Measurements from ENCODE around the gene KLHL40. TPM values are rescaled to one million over a fixed set of nuclear protein-coding genes. Genes with fewer than 3 reads are reported as not detected.

KLHL40 gene
- total and polyA plus RNA-seq, 11 donors = 0.19 to 6.8 (median 0.73) TPM; not detected in 1

- ATAC-seq = peak in 1 of 4 donors; percentile 12
- DNase-seq = peak in 1 of 5 donors; percentile 11
- WGBS, 4 donors = 83 to 86% (median 84%) methylated on average over 6 of the region's 6 CpGs
- H3K4me3 ChIP-seq = peak overlapping the region in 3 of 12 donors; percentile 68 to 99 (median 95)
- H3K36me3 ChIP-seq = peaks cover 0 to 17% (median 9%) of the 10 kb centered on the region in 9 donors
- TF ChIP-seq POLR2A (IDR thresholded peaks at IDR 0.05) = no peak
- TF ChIP-seq, protein P1, sequence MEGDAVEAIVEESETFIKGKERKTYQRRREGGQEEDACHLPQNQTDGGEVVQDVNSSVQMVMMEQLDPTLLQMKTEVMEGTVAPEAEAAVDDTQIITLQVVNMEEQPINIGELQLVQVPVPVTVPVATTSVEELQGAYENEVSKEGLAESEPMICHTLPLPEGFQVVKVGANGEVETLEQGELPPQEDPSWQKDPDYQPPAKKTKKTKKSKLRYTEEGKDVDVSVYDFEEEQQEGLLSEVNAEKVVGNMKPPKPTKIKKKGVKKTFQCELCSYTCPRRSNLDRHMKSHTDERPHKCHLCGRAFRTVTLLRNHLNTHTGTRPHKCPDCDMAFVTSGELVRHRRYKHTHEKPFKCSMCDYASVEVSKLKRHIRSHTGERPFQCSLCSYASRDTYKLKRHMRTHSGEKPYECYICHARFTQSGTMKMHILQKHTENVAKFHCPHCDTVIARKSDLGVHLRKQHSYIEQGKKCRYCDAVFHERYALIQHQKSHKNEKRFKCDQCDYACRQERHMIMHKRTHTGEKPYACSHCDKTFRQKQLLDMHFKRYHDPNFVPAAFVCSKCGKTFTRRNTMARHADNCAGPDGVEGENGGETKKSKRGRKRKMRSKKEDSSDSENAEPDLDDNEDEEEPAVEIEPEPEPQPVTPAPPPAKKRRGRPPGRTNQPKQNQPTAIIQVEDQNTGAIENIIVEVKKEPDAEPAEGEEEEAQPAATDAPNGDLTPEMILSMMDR (IDR thresholded peaks at IDR 0.05) = no peak
- no peaks in the 10 kb centered on the region for H3K9me3 ChIP-seq
- intact Hi-C loops (cut with DNase I) = loop anchor here in 6 of 10 donors (2.0 to 10.0 kb wide), 5 partner anchors 29 to 91 kb away; partner anchors contain the start of genes HHATL (in 3 of the 6), KLHL40 (in 1 of the 6) and SEC22C (in 1 of the 6)
- H3K27me3 ChIP-seq = no peaks in the 10 kb centered on the region
- H3K4me1 ChIP-seq = peaks cover 11 to 89% (median 52%) of the 10 kb centered on the region in 12 donors
- peak overlapping the region in 9 of 12 donors; percentile 87 to 99 (median 97) for H3K27ac ChIP-seq
These were observed 29.2 kb upstream of the KLHL40 start for GRCh38 chr3:42655980-42656679.

DNA sequence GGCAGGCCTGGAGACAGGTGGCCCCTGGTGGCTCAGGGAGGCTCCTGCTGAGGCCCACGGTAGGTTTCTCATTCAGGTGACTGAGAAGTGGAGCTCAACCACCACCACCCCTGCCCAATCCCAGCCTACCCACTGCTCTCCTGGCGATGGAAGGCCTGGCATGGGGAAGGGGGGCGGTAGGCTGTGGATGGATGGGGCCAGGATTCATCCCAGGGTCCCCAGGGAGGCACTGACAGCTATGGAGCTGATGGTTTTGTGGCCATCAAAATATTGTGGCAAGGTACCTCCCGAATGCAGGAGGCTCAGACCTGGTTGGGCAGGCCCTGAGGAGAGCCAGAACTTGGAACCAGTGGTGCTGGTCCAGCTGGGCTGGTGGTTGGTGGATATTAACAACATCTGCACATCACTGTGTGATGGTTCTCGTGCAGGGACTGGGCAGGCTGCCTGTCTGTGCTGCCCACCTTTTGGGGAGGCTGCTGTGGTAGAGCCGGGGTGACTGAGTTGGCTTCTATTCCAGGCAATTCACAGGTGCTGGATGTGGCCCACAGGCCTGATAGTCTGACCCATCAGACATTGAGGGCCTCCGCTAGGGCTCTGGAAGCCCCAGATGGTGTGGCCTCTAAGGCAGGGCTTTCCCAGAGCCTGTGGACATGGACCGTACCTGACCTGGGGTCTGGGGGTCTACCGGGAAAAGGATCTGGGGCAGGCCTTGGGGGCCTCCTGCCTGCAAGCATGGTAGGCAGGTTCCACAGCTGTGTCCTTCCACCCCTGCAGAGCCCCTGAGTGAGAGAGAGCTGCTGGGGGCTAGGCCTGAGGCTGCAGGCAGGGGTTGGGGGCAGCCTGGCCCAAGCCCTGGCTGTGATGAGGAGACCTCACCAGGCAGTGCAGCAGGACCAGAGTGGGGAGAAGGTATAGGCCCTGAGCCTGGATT, 28.4 kb upstream of the KLHL40 start:
- Histone ChIP-seq H3K4me3 (no peak overlapping the region), H3K9me3 (no peaks in the 10 kb centered on the region), H3K36me3 (peaks cover 0 to 17% (median 10%) of the 10 kb centered on the region in 9 donors), H3K27ac (peak overlapping the region in 7 of 12 donors; percentile 11 to 98 (median 96)), H3K27me3 (no peaks in the 10 kb centered on the region), H3K4me1 (peaks cover 11 to 85% (median 45%) of the 10 kb centered on the region in 12 donors)
- ATAC-seq (no peak), DNase-seq (no peak)
- intact Hi-C loops (cut with DNase I) = loop anchor here in 5 of 10 donors (5.0 to 10.0 kb wide), 4 partner anchors 45 to 90 kb away; partner anchors contain the start of genes HHATL (in 3 of the 5) and SEC22C (in 1 of the 5)
- TF ChIP-seq, protein P1 (IDR thresholded peaks at IDR 0.05) = no peak
- no peak for TF ChIP-seq POLR2A (IDR thresholded peaks at IDR 0.05)
- 79 to 90% (median 84%) methylated on average over 8 to 9 of the region's 9 CpGs for WGBS, 4 donors

DNA sequence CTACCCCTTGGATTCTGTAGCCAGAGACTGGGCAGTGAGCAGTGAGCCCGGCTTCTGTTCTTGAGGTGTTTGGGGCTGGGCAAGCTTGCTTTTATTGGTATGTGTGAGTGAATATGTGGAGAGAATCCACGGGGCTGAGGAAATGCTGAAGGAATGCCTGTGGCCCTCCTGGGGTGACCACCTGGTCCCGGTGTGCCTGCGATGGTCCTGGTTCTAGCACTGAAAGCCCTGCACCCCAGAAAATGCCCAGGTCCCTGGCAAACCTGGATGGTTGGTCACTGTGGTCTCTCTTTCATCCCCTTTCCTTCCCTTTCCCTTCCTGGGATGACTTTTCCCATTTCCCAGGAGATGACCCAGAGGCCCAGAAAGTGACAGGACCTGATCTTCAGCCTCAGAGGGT, 27.7 kb upstream of the KLHL40 start:
- H3K27ac ChIP-seq = peak overlapping the region in 4 of 12 donors; percentile 24 to 98 (median 36)

More for the DNA sequence above, 27.7 kb upstream of the KLHL40 start:
- ATAC-seq (no peak), DNase-seq (no peak)
- Histone ChIP-seq H3K4me1 (peaks cover 5 to 78% (median 37%) of the 10 kb centered on the region in 12 donors), H3K9me3 (no peaks in the 10 kb centered on the region), H3K4me3 (no peak overlapping the region), H3K36me3 (peaks cover 0 to 18% (median 12%) of the 10 kb centered on the region in 9 donors), H3K27me3 (no peaks in the 10 kb centered on the region)
- no peak for TF ChIP-seq POLR2A (IDR thresholded peaks at IDR 0.05)
- TF ChIP-seq, protein P1 (IDR thresholded peaks at IDR 0.05) = no peak
- 73 to 89% (median 86%) methylated on average over 3 to 4 of the region's 4 CpGs for WGBS, 4 donors
- intact Hi-C loops (cut with DNase I) = loop anchor here in 5 of 10 donors (2.0 to 10.0 kb wide), 5 partner anchors 45 to 90 kb away; partner anchors contain the start of genes HHATL (in 3 of the 5) and SEC22C (in 1 of the 5)

All from heart left ventricle (tissue), 16 donors.